ENCODE measurements around the gene HECTD4. TPM values are rescaled to one million over a fixed set of nuclear protein-coding genes. Genes with fewer than 3 reads are reported as not detected.
"Not testable (repeated sequence)": the region's sequence is repeated elsewhere in the genome, so short reads cannot be mapped to it uniquely, and the experiment has no call there.

Gene HECTD4
- total RNA-seq = 27.0 and 35.1 TPM in 2 replicates

DNA sequence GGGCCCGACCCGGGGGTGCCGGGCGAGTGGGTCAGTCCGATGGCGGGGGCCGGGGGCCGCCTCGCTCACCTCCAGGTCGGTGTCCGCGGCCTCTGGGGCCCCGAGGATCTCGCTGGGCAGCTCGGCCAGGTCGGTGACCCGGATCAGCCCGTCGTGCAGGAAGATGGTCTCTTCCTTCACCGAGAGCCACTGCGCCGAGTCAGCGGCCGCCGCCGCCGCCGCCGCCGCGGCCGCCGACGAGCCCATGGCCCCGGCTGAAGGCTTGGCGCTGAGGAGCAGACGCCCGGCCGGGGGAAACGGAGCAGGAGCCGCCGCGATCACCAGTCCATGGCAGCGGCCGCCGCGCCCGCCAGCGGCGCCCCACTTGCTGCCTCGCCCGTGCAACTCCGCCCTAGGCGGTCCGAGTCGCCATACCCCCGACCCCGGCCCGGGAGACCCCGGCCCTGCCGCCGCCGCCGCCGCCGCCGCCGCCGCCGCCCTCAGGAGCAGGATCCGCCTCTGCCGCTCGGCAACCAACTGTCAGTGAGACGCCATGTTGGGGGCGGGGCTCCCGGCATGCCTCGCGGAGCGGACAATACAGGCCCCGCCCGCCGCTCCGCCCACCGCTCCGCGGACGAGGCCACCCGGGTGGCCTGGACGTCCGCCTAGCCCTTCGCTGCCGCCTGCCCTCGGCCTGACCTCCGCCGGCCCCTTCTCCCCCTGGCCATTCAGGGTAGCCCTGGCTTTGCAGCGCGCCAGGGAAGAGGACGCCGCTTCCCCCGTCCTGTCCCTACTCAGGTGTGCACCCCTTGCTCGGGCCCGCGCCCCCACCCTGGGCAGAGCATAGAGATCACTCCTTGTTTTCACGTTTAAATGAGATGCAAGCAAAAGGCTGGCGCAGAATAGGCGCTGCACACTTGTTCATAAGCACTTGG, at the start of gene HECTD4:
Gene HECTD4 (minus strand): TSS at position 549 of the 914 bp plus-strand sequence. CDS start 303 bp downstream, at position 246.
- DNase-seq (ENCODE audit: extremely low read depth, low read depth, low spot score) = peak; percentile 10

DNA sequence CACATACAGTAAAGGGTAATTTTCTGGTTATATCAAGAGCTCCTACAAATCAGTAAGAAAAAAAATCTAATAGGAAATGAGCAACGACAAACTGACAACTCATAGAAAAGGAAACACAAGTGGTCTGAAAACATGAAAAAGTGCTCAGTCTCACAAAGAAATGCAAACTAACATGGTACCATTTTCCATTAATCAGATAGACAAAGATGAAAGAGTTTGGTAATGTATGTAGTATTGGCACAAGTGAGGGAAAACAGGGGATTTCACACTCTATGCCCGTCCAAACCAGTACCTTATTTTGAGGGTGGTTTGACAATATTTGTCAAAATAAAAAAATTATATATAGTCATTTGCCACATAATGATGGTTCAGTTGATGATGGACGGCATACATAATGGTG, 49.7 kb upstream of the HECTD4 start:
- DNase-seq (ENCODE audit: extremely low read depth, low read depth, low spot score) = no peak

DNA sequence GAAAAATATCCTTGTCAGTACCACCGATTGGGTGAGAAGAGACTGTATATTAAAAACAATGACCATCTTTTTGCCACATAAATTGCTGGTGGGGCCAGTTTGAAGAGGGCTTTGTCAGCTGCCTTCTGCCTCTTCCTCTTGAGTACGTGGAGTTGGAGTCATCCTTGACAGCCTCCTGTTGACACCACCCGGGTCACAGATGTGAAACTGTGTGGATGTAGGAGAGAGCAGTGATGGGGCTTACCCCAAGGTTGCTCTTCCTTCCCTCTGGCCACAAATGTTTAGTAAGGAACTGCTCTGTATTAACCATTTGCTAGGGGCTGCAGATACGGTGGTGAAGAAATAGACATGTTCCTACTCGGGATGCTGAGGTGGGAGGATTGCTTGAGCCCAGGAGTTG, 48.7 kb upstream of the HECTD4 start:
- DNase-seq (ENCODE audit: extremely low read depth, low read depth, low spot score) = no peak

- DNase-seq (ENCODE audit: extremely low read depth, low read depth, low spot score) = no peak
These were observed 45.5 kb upstream of the HECTD4 start for GRCh38 chr12:112427760-112428159.

DNA sequence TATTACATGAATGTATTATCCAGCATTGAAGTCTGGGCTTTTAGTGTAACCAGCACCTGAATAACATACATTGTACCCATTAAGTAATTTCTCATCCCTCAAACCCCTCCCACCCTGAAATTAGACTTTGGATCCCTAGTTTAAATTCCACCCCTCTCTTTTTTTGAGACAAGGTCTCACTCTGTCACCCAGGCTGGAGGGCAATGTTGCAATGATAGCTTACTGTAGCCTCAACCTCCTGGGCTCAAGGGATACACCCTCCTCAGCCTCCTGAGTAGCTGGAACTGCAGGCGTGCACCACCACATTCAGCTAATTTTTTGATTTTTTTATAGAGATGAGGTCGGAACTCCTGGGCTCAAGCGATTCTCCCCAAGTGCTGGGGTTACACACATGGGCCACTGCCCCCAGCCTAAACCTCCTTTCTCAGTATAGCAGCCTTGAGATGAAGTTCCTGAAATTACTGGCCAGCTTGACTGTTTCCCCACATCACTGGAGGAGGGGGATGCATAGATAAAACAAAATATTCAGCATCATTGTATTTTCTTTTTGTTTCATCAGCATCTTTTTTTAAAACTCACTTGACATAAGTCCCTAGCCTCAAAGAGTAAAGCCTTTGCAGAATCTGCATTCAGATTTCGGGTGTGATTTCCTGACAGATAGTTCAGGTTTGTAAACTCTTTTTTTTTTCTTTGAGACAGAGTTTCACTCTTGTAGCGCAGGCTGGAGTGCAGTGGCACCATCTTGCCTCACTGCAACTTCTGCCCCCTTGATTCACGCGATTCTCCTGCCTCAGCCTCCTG, 43.6 kb upstream of the HECTD4 start:
- DNase-seq (ENCODE audit: extremely low read depth, low read depth, low spot score) = no peak

DNA sequence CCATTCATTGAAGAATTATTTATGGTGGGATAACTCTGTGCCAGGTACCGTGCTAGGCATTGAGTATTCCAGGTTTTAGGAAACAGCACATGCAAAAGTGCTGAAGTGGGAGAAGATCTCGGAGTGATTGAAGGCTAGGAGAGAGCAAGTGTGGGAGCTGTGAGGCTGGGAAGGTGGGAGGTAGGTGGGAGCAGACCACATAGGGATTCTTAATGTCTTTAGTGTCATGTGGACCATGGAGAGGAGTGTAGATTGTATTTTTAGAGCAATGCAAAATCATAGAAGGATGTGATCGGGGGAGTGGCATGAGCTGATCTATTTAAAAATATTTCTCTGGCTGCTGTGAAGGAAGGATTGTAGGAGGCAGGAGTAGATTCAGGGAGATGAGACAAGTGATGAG, 41.9 kb upstream of the HECTD4 start:
- DNase-seq (ENCODE audit: extremely low read depth, low read depth, low spot score) = no peak

GRCh38 chr12:112422531-112422930, 40.3 kb upstream of the HECTD4 start:
- DNase-seq (ENCODE audit: extremely low read depth, low read depth, low spot score) = no peak

- no peak for DNase-seq (ENCODE audit: extremely low read depth, low read depth, low spot score)
These were observed 39.1 kb upstream of the HECTD4 start for GRCh38 chr12:112421363-112421762.

- no peak for DNase-seq (ENCODE audit: extremely low read depth, low read depth, low spot score)
These were observed 38.5 kb upstream of the HECTD4 start for GRCh38 chr12:112420740-112421139.

GRCh38 chr12:112419297-112420133, 37.3 kb upstream of the HECTD4 start:
- no peak for DNase-seq (ENCODE audit: extremely low read depth, low read depth, low spot score)

DNA sequence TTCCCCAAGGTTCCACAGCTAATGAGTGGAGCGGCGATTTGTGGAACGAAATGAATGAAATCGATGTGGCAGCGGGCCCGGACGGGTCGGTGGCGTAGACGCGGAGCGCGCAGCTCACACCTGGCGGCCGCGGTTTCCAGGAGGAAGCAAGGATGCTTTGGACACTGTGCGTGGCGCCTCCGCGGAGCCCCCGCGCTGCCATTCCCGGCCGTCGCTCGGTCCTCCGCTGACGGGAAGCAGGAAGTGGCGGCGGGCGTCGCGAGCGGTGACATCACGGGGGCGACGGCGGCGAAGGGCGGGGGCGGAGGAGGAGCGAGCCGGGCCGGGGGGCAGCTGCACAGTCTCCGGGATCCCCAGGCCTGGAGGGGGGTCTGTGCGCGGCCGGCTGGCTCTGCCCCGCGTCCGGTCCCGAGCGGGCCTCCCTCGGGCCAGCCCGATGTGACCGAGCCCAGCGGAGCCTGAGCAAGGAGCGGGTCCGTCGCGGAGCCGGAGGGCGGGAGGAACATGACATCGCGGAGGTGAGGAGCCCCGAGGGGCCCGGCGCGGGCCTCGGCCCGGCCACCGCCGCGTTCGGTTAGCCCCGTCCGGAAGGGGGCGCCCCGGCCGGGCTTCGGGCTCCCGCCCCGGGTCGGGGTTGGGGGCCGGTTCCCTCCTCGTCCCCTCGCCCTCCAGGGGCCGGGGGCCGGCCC, 36.5 kb upstream of the HECTD4 start, which contains the start of gene PTPN11:
Gene PTPN11 (plus strand): TSS at position 340 of the 689 bp plus-strand sequence. CDS start 165 bp downstream, at position 505.
- DNase-seq (ENCODE audit: extremely low read depth, low read depth, low spot score) = no peak

DNA sequence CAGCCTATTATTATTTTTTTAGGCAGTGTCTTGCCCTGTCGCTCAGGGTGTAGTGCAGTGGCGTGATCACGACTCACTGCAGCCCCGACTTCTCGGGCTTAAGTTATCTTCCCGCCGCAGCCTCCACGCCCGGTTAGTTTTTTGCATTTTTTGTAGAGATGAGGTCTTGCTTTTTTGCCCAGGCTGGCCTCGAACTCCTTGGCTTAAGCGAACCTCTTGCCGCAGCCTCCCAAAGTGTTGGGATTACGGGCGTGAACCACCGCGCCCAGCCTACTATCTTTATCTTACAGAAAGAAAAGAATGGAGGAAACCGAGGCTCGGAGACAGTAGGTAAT, 36.0 kb upstream of the HECTD4 start:
- DNase-seq (ENCODE audit: extremely low read depth, low read depth, low spot score) = no peak

- DNase-seq (ENCODE audit: extremely low read depth, low read depth, low spot score) = not testable (repeated sequence)
These were observed 33.2 kb upstream of the HECTD4 start for GRCh38 chr12:112415457-112415856.

GRCh38 chr12:112413855-112414625, 31.8 kb upstream of the HECTD4 start:
- DNase-seq (ENCODE audit: extremely low read depth, low read depth, low spot score) = no peak

GRCh38 chr12:112409906-112410244, 27.6 kb upstream of the HECTD4 start:
- DNase-seq (ENCODE audit: extremely low read depth, low read depth, low spot score) = no peak

DNA sequence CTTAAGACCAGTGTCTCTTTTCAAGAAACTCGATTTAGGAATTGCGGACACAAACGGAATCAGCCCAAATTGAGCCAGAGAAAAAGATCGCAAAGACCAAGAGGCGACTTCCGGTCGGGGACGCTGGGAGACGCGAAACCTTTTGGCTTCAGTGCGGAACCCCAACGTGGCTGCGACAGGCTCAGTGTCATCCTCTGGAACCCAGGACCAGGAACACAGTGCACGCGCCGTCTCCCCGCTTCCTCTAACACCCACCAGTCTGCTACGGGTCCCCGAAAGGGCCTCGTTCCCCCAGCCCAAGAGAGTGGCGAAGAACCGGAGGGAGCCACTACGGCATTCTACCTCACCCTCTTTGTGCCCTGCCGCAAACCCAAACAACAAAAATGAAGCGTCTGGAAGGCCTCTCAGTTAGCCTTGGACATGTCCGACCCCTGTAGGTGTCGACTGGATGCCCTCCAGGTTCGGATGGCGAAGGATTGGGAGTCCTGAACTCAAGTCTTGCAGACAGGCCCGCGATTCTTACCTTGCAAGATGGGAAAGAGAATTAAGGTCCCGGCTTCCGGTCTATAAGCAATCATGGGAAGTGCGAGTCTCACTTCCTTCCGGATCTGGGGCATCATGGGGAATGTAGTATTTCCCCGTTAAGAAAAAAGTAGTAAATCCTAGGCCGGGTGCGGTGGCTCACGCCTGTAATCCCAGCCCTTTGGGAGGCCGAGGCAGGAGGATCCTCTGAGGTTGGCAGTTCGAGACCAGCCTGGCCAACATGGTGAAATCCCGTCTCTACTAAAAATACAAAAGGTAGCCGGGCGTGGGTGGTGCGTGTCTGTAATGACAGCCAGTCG, 27.1 kb upstream of the HECTD4 start, which contains the start of gene RPL6:
Gene RPL6 (minus strand): TSS at position 542 of the 842 bp plus-strand sequence. CDS start 949 bp downstream, outside the sequence.
- peak; percentile 81 for DNase-seq (ENCODE audit: extremely low read depth, low read depth, low spot score)

- no peak for DNase-seq (ENCODE audit: extremely low read depth, low read depth, low spot score)
These were observed 26.4 kb upstream of the HECTD4 start for GRCh38 chr12:112408621-112409020.

GRCh38 chr12:112407683-112408082, 25.5 kb upstream of the HECTD4 start:
- not testable (repeated sequence) for DNase-seq (ENCODE audit: extremely low read depth, low read depth, low spot score)
